Kidney (tissue), 14 donors: ENCODE measurements around the gene TRAPPC6A. TPM values are rescaled to one million over a fixed set of nuclear protein-coding genes. Genes with fewer than 3 reads are reported as not detected.
A peak's percentile ranks its signal among the peaks of the same experiment; 100 is the strongest.

Source experiments
- DNase-seq, 5 donors: peaks; one replicate each; pipeline ENCODE4 v3.0.0-alpha.2; 2013 to 2020
- FAIRE-seq: peaks from 2 replicates; lab custom pipeline; 2012; peaks lifted over from hg19 to GRCh38; lab: Jason Lieb, UNC
- H3K27ac ChIP-seq, 2 donors: one replicate each; pipeline ENCODE4 v1.7.0; 2013; ENCODE audit warnings: low read depth in 2 of 2, low read length in 2 of 2, inconsistent platforms in 1 of 2
- H3K27me3 ChIP-seq: one replicate; pipeline ENCODE4 v1.7.1; 2013; ENCODE audit warnings: low read length, inconsistent platforms; ENCODE audit not compliant: control insufficient read depth, insufficient read depth
- H3K36me3 ChIP-seq, 3 donors: one replicate each; pipeline versions ENCODE4 v1.7.0 to v1.7.1; 2013; ENCODE audit warnings: low read length in 3 of 3, control low read depth in 1 of 3, inconsistent platforms in 1 of 3; ENCODE audit not compliant: insufficient read depth in 3 of 3, control insufficient read depth in 2 of 3
- H3K4me1 ChIP-seq, 3 donors: one replicate each; pipeline versions ENCODE4 v1.7.0 to v1.7.1; 2013; ENCODE audit warnings: low read length in 3 of 3, inconsistent platforms in 1 of 3, low read depth in 1 of 3; ENCODE audit not compliant: control insufficient read depth in 2 of 3, insufficient read depth in 2 of 3
- H3K4me3 ChIP-seq, 3 donors: one replicate each; pipeline versions ENCODE4 v1.7.0 to v1.8.1; 2013; ENCODE audit warnings: low read length in 3 of 3, control low read depth in 1 of 3, inconsistent platforms in 1 of 3
- H3K9ac ChIP-seq, 3 donors: one replicate each; pipeline versions ENCODE4 v1.7.0 to v1.7.1; 2013; ENCODE audit warnings: low read length in 3 of 3, control low read depth in 1 of 3, inconsistent platforms in 1 of 3
- H3K9me3 ChIP-seq, 3 donors: one replicate each; pipeline versions ENCODE4 v1.7.0 to v1.7.1; 2013; ENCODE audit warnings: low read length in 3 of 3, control low read depth in 1 of 3, inconsistent platforms in 1 of 3; ENCODE audit not compliant: control insufficient read depth in 2 of 3, insufficient read depth in 1 of 3
- CTCF ChIP-seq: IDR thresholded peaks from 3 replicates; pipeline ENCODE4 v1.5.1; 2012; ENCODE audit warnings: mild to moderate bottlenecking, moderate library complexity, borderline replicate concordance; ENCODE audit not compliant: insufficient read depth; ENCODE audit errors: extremely low read depth
- intact Hi-C: fragments of 100-400 bp; cut with DNase I; formaldehyde crosslinking; loops from one replicate; pipeline ENCODE4 v1.11.1; 2022
- polyA plus RNA-seq: library from polyadenylated mRNA; stranded (reverse); fragments of 350-450 nt; fragmentation: Illumina TruSeq; extraction: RNeasy Lipid Tissue Mini Kit (QIAGEN cat#74804); gene quantifications from one replicate; pipeline ENCODE4 v1.2.3, GENCODE V29; 2014; ENCODE audit warnings: low read depth, low replicate concordance; ENCODE audit not compliant: insufficient read depth
- total RNA-seq: library from RNA; stranded (reverse); fragmentation: NEBNext Ultra II Directional; extraction: Animal tissue kit (Norgen Biotek cat#: 25700); gene quantifications from one replicate; pipeline ENCODE4 v1.2.1, GENCODE V29; 2021
- donor health status: control.
- donor health status: control.
- donor health status: control.
- donor health status: control.
- donor health status: control.
- donor health status: DM: yes; HTN: yes; CAD: no.
- donor health status: Normal renal cell carcinoma (clear cell type).

Gene TRAPPC6A
- total and polyA plus RNA-seq, 2 donors from 2014 or later = 37.2 to 123 TPM

- Histone ChIP-seq H3K4me1 (peaks cover 0 to 7% (median 4%) of the 10 kb centered on the region in 3 donors), H3K27me3 (no peaks in the 10 kb centered on the region), H3K9me3 (no peaks in the 10 kb centered on the region), H3K4me3 (no peak overlapping the region), H3K27ac (no peak overlapping the region), H3K9ac (no peak overlapping the region), H3K36me3 (no peaks in the 10 kb centered on the region)
- DNase-seq (peak in 1 of 5 donors; percentile 30), FAIRE-seq (no peak)
- TF ChIP-seq CTCF = no peak
- intact Hi-C loops = no loop called here
Observed at GRCh38 chr19:45113628-45114027, 64.4 kb downstream of the TRAPPC6A start.

Other genes starting within 250 kb of the TRAPPC6A start
- not detected for gene APOC4, start 236.0 kb downstream of the TRAPPC6A start, total RNA-seq
- not detected for gene APOC4, start 236.0 kb downstream of the TRAPPC6A start, polyA plus RNA-seq
- gene APOC2, start 232.2 kb downstream of the TRAPPC6A start, total RNA-seq = 1.6 TPM
- 25.0 TPM for gene APOC2, start 232.2 kb downstream of the TRAPPC6A start, polyA plus RNA-seq
- gene CLPTM1, start 222.9 kb downstream of the TRAPPC6A start, total RNA-seq = 107 TPM
- gene CLPTM1, start 222.9 kb downstream of the TRAPPC6A start, polyA plus RNA-seq = 142 TPM
- gene RELB, start 176.8 kb downstream of the TRAPPC6A start, total RNA-seq = 30.6 TPM
- gene RELB, start 176.8 kb downstream of the TRAPPC6A start, polyA plus RNA-seq = 10.3 TPM
- 83.6 TPM for gene CLASRP, start 139.2 kb downstream of the TRAPPC6A start, total RNA-seq
- gene CLASRP, start 139.2 kb downstream of the TRAPPC6A start, polyA plus RNA-seq = 38.0 TPM
- gene ZNF296, start 101.8 kb downstream of the TRAPPC6A start, total RNA-seq = 2.1 TPM
- 1.2 TPM for gene ZNF296, start 101.8 kb downstream of the TRAPPC6A start, polyA plus RNA-seq
- 17.2 TPM for gene GEMIN7, start 99.0 kb downstream of the TRAPPC6A start, total RNA-seq
- gene GEMIN7, start 99.0 kb downstream of the TRAPPC6A start, polyA plus RNA-seq = 32.2 TPM
- 33.0 TPM for gene PPP1R37, start 85.1 kb downstream of the TRAPPC6A start, total RNA-seq
- gene PPP1R37, start 85.1 kb downstream of the TRAPPC6A start, polyA plus RNA-seq = 21.6 TPM
- 0.09 TPM for gene NKPD1, start 17.3 kb downstream of the TRAPPC6A start, total RNA-seq
- gene NKPD1, start 17.3 kb downstream of the TRAPPC6A start, polyA plus RNA-seq = not detected
- 13.2 TPM for gene BLOC1S3, start 547 bp upstream of the TRAPPC6A start, total RNA-seq
- gene BLOC1S3, start 547 bp upstream of the TRAPPC6A start, polyA plus RNA-seq = 5.2 TPM
- gene EXOC3L2, start 67.2 kb upstream of the TRAPPC6A start, total RNA-seq = 19.0 TPM
- gene EXOC3L2, start 67.2 kb upstream of the TRAPPC6A start, polyA plus RNA-seq = 15.4 TPM
- 29.7 TPM for gene MARK4, start 73.0 kb upstream of the TRAPPC6A start, total RNA-seq
- gene MARK4, start 73.0 kb upstream of the TRAPPC6A start, polyA plus RNA-seq = 13.6 TPM
- not detected for gene CKM, start 144.6 kb upstream of the TRAPPC6A start, total RNA-seq
- gene CKM, start 144.6 kb upstream of the TRAPPC6A start, polyA plus RNA-seq = 1.3 TPM
- 3.3 TPM for gene KLC3, start 162.5 kb upstream of the TRAPPC6A start, total RNA-seq
- gene KLC3, start 162.5 kb upstream of the TRAPPC6A start, polyA plus RNA-seq = 4.5 TPM
- gene ERCC2, start 192.3 kb upstream of the TRAPPC6A start, total RNA-seq = 19.0 TPM
- 16.7 TPM for gene ERCC2, start 192.3 kb upstream of the TRAPPC6A start, polyA plus RNA-seq
- 32.4 TPM for gene PPP1R13L, start 226.8 kb upstream of the TRAPPC6A start, total RNA-seq
- 21.4 TPM for gene PPP1R13L, start 226.8 kb upstream of the TRAPPC6A start, polyA plus RNA-seq
- gene POLR1G, start 228.4 kb upstream of the TRAPPC6A start, total RNA-seq = 3.9 TPM
- 2.4 TPM for gene POLR1G, start 228.4 kb upstream of the TRAPPC6A start, polyA plus RNA-seq
- gene ERCC1, start 245.7 kb upstream of the TRAPPC6A start, total RNA-seq = 60.8 TPM
- 107 TPM for gene ERCC1, start 245.7 kb upstream of the TRAPPC6A start, polyA plus RNA-seq